A549 treated with AZD2906 at 1 μM for 4 hours (cell line): ENCODE data around the gene WFDC6. TPM values are rescaled to one million over a fixed set of nuclear protein-coding genes. Genes with fewer than 3 reads are reported as not detected.

ENCODE experiments used
- total RNA-seq: library from RNA; stranded (reverse); fragments of 200-300 nt; extraction: Qiagen RNA extraction; gene quantifications from 5 replicates; pipeline ENCODE4 v1.2.3, GENCODE V29; 2022

Gene WFDC6
- not detected in 5 replicates for total RNA-seq

GRCh38 chr20:45539382-45539781, at the start of gene WFDC6:
WFDC6 (minus strand) TSS chr20:45539482; CDS start chr20:45539407, 75 bp downstream.

GRCh38 chr20:45579184-45579583, 39.9 kb upstream of the WFDC6 start, which contains the start of gene WFDC8:
WFDC8 (minus strand) TSS chr20:45579284; CDS start chr20:45579247, 37 bp downstream.

GRCh38 chr20:45547206-45547770, 8.0 kb upstream of the WFDC6 start, which contains the start of gene EPPIN:
EPPIN (minus strand) TSS chr20:45547401; CDS start chr20:45547357, 44 bp downstream.

DNA sequence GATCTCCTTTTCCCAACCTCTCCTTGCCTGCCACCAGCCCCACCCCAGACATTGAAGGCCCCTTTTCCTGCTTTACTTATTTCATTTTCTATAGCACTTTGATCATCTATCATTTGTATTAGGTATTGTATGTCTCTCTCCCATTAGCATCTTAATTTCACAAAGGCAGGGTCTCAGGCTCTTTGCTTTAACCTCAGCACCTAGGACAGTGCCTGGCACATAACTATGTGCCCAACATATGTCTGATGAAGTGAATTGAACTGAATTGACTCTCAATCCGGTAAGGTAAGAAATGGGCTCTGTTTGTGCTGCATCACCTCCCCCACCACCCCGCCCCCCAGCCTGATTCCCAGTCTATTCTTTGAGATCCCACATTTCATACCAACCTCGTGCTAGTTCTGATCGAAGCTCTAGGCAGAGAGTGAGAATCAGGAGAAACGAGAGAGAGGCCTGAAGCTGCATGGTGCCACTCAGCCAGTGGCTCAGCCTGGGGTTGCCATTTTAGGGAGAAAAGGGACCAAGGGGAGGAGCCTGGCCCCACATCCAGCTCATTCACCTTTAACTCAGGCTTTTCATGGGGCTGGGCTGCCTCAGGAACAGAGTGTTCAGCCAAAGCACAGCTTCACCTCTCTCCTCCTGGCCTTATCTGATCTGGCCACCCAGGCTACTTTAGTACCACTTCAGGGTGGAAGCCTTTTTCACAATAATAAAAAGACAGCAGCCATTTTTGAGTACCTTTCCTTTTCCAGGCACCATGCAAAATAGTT, 24.0 kb downstream of the WFDC6 start, which contains the start of gene SPINT3:
TSS of gene SPINT3 (minus strand) at position 476 of the 767 bp plus-strand sequence. CDS start at position 462, 14 bp downstream.

Other genes starting within 250 kb of the WFDC6 start
- not detected in 5 replicates for gene RBPJL, start 232.6 kb downstream of the WFDC6 start, total RNA-seq
- gene MATN4, start 231.2 kb downstream of the WFDC6 start, total RNA-seq, result 0.10 to 0.22 TPM (median 0.12 TPM) in 4 of 5 replicates, not detected in the other
- gene SDC4, start 191.1 kb downstream of the WFDC6 start, total RNA-seq, result 89.5 to 111 TPM (median 95.6 TPM) in 5 replicates
- 26.8 to 32.0 TPM (median 29.4 TPM) in 5 replicates for gene SYS1, start 176.3 kb downstream of the WFDC6 start, total RNA-seq
- gene TP53TG5, start 161.2 kb downstream of the WFDC6 start, total RNA-seq, result not detected in 5 replicates
- 21.2 to 29.3 TPM (median 25.5 TPM) in 5 replicates for gene DBNDD2, start 131.2 kb downstream of the WFDC6 start, total RNA-seq
- 91.5 to 104 TPM (median 96.9 TPM) in 5 replicates for gene PIGT, start 123.3 kb downstream of the WFDC6 start, total RNA-seq
- 0.15 to 0.32 TPM in 2 of 5 replicates, not detected in the others for gene WFDC2, start 69.7 kb downstream of the WFDC6 start, total RNA-seq
- not detected in 5 replicates for gene SPINT3, start 23.9 kb downstream of the WFDC6 start, total RNA-seq
- gene EPPIN, start 7.9 kb upstream of the WFDC6 start, total RNA-seq, result not detected in 5 replicates
- not detected in 5 replicates for gene WFDC8, start 39.8 kb upstream of the WFDC6 start, total RNA-seq
- gene WFDC10A, start 90.3 kb upstream of the WFDC6 start, total RNA-seq, result not detected in 5 replicates
- gene WFDC9, start 91.8 kb upstream of the WFDC6 start, total RNA-seq, result not detected in 5 replicates
- gene WFDC11, start 130.8 kb upstream of the WFDC6 start, total RNA-seq, result not detected in 5 replicates
- gene WFDC13, start 162.6 kb upstream of the WFDC6 start, total RNA-seq, result not detected in 5 replicates
- gene WFDC10B, start 165.5 kb upstream of the WFDC6 start, total RNA-seq, result not detected in 5 replicates
- gene SPINT4, start 182.9 kb upstream of the WFDC6 start, total RNA-seq, result not detected in 5 replicates